Kidney tubule cell (primary cell): ENCODE measurements around the gene POU2AF1.

Experiments
- DNase-seq: peaks from one replicate; pipeline ENCODE4 v3.0.0-alpha.2; 2018; ENCODE audit warnings: low spot score

Gene POU2AF1

GRCh38 chr11:111378861-111379601, at the start of gene POU2AF1:
Gene POU2AF1 (minus strand): TSS chr11:111379275. CDS start chr11:111379177, 98 bp downstream.
- no peak for DNase-seq

- DNase-seq = no peak
These were observed 49.2 kb upstream of the POU2AF1 start for GRCh38 chr11:111428113-111428876.

GRCh38 chr11:111427471-111427912, 48.4 kb upstream of the POU2AF1 start:
- DNase-seq = no peak

- DNase-seq = no peak
These were observed 47.5 kb upstream of the POU2AF1 start for GRCh38 chr11:111426617-111427016.

GRCh38 chr11:111423250-111423615, 44.2 kb upstream of the POU2AF1 start:
- DNase-seq = no peak

GRCh38 chr11:111422494-111423249, 43.6 kb upstream of the POU2AF1 start:
- DNase-seq = peak; percentile 55

- no peak for DNase-seq
These were observed 42.2 kb upstream of the POU2AF1 start for GRCh38 chr11:111421251-111421650.

GRCh38 chr11:111419641-111420327, 40.7 kb upstream of the POU2AF1 start:
- no peak for DNase-seq

- DNase-seq = no peak
These were observed 40.1 kb upstream of the POU2AF1 start for GRCh38 chr11:111419181-111419580.

- DNase-seq = no peak
These were observed 39.3 kb upstream of the POU2AF1 start for GRCh38 chr11:111418436-111418787.

- DNase-seq = peak; percentile 81
These were observed 38.8 kb upstream of the POU2AF1 start for GRCh38 chr11:111417766-111418435.

- DNase-seq = peak; percentile 86
These were observed 38.1 kb upstream of the POU2AF1 start for GRCh38 chr11:111417011-111417765.

- no peak for DNase-seq
These were observed 37.3 kb upstream of the POU2AF1 start for GRCh38 chr11:111416231-111416960.

- no peak for DNase-seq
These were observed 35.9 kb upstream of the POU2AF1 start for GRCh38 chr11:111414936-111415335.

GRCh38 chr11:111414267-111414931, 35.3 kb upstream of the POU2AF1 start:
- no peak for DNase-seq

GRCh38 chr11:111413849-111414248, 34.8 kb upstream of the POU2AF1 start:
- DNase-seq = no peak

- DNase-seq = no peak
These were observed 33.2 kb upstream of the POU2AF1 start for GRCh38 chr11:111412293-111412692.

GRCh38 chr11:111411456-111411855, 32.4 kb upstream of the POU2AF1 start:
- DNase-seq = no peak

GRCh38 chr11:111410951-111411350, 31.9 kb upstream of the POU2AF1 start:
- no peak for DNase-seq

- no peak for DNase-seq
These were observed 30.8 kb upstream of the POU2AF1 start for GRCh38 chr11:111409915-111410314.
